HCT116 (cell line): ENCODE data around the gene SAYSD1. TPM values are rescaled to one million over a fixed set of nuclear protein-coding genes. Genes with fewer than 3 reads are reported as not detected.

ENCODE experiments used
- ATAC-seq: fragments of 200-7000 bp; cut with Tn5 transposase; 2 replicates; pipeline ENCODE4 v1.9.1; 2020; ENCODE audit warnings: mild to moderate bottlenecking, moderate library complexity
- BruUV-seq: library from RNA; stranded (reverse); fragments of 400-500 nt; replicated peaks from 2 replicates; lab custom pipeline; 2021; lab: Mats Ljungman, UMichigan
- CTCF ChIA-PET: fragments of 300-600 bp; sonication (Branson Sonifier 250); formaldehyde crosslinking; loops from one replicate; lab custom pipeline; 2021; ENCODE audit warnings: antibody characterized with exemption; lab: Charles Lee
- POLR2A ChIA-PET: fragments of 300-600, 350-600 bp; sonication (Branson Sonifier 250); formaldehyde crosslinking; loops from one replicate; lab custom pipeline; 2021; ENCODE audit warnings: antibody characterized with exemption; lab: Charles Lee
- RAD21 ChIA-PET, 2 experiments: fragments of 300-600 bp; sonication (Branson Sonifier 250); formaldehyde crosslinking; loops; one replicate each; lab custom pipeline; 2023; ENCODE audit warnings: low total read pairs in 2 of 2; ENCODE audit not compliant: uncharacterized antibody in 2 of 2, unreplicated experiment in 2 of 2, low non-redundant PET in 1 of 2; lab: Charles Lee
- DNase-seq: peaks from one replicate; pipeline ENCODE4 v3.0.0-alpha.2; 2010; ENCODE audit warnings: low read depth, low spot score
- H2AFZ ChIP-seq: fragments of 200-600 bp; shearing (Covaris generic), sonication (generic); 2 replicates; pipeline ENCODE4 v1.6.1; 2017; ENCODE audit warnings: low read depth, mixed run types, mixed read lengths, antibody characterized with exemption, low read length; ENCODE audit not compliant: poor library complexity, severe bottlenecking
- H3K27ac ChIP-seq: 2 replicates; pipeline ENCODE4 v1.5.1; 2012; ENCODE audit warnings: low read depth, low read length
- H3K27me3 ChIP-seq: fragments of 200-600 bp; sonication (generic); 2 replicates; pipeline ENCODE4 v1.6.1; 2016; ENCODE audit warnings: mixed run types, low read length, mixed read lengths; ENCODE audit not compliant: insufficient read depth
- H3K36me3 ChIP-seq, 2 experiments: fragments of 200-500 bp in 1 of 2; fragments of 200-600 bp in 1 of 2; sonication (Bioruptor generic) in 1 of 2; sonication (generic) in 1 of 2; 2 replicates each; pipeline versions ENCODE4 v1.5.1 to v1.6.1; 2014 to 2016; ENCODE audit warnings: low read length in 2 of 2, inconsistent platforms in 1 of 2, mixed read lengths in 1 of 2, mixed run types in 1 of 2; ENCODE audit not compliant: insufficient read depth in 2 of 2, control insufficient read depth in 1 of 2
- H3K4me1 ChIP-seq, 2 experiments: fragments of 200-600 bp in 1 of 2; sonication (generic) in 1 of 2; 2 replicates each; pipeline versions ENCODE4 v1.5.1 to v1.6.1; 2012 to 2017; ENCODE audit warnings: low read length in 2 of 2, inconsistent platforms in 1 of 2, mild to moderate bottlenecking in 1 of 2, mixed read lengths in 1 of 2, mixed run types in 1 of 2, moderate library complexity in 1 of 2; ENCODE audit not compliant: insufficient read depth in 2 of 2, control insufficient read depth in 1 of 2
- H3K4me2 ChIP-seq: fragments of 200-600 bp; sonication (generic); 2 replicates; pipeline ENCODE4 v1.6.1; 2017; ENCODE audit warnings: mixed run types, low read length, mixed read lengths
- H3K4me3 ChIP-seq, 2 experiments: fragments of 200-600 bp in 1 of 2; sonication (generic) in 1 of 2; replicated peaks in 1 of 2; 2 replicates each; pipeline ENCODE4 v1.5.1; 2011 to 2016; ENCODE audit warnings: low read length in 2 of 2, control low read depth in 1 of 2, low read depth in 1 of 2, mild to moderate bottlenecking in 1 of 2, mixed read lengths in 1 of 2, mixed run types in 1 of 2
- H3K79me2 ChIP-seq: fragments of 200-600 bp; sonication (generic); 2 replicates; pipeline ENCODE4 v1.6.1; 2017; ENCODE audit warnings: mild to moderate bottlenecking, mixed run types, low read length, moderate library complexity, mixed read lengths; ENCODE audit not compliant: insufficient read depth
- H3K9ac ChIP-seq: fragments of 200-600 bp; sonication (generic); 2 replicates; pipeline ENCODE4 v1.6.1; 2016; ENCODE audit warnings: low read length, mixed read lengths
- H3K9me2 ChIP-seq: fragments of 200-600 bp; sonication (generic), shearing (Covaris generic); 2 replicates; pipeline ENCODE4 v1.6.1; 2017; ENCODE audit warnings: mixed run types, mild to moderate bottlenecking, moderate library complexity; ENCODE audit not compliant: insufficient read depth
- H3K9me3 ChIP-seq, 2 experiments: fragments of 200-500 bp in 1 of 2; fragments of 200-600 bp in 1 of 2; sonication (Bioruptor generic) in 1 of 2; sonication (generic) in 1 of 2; 2 replicates each; pipeline ENCODE4 v1.6.1; 2014 to 2017; ENCODE audit warnings: low read length in 2 of 2, mixed read lengths in 2 of 2, inconsistent platforms in 1 of 2, low read depth in 1 of 2, mild to moderate bottlenecking in 1 of 2, mixed run types in 1 of 2, moderate library complexity in 1 of 2; ENCODE audit not compliant: control insufficient read depth in 1 of 2, insufficient read depth in 1 of 2
- H4K20me1 ChIP-seq: fragments of 200-600 bp; sonication (generic), shearing (Covaris generic); 2 replicates; pipeline ENCODE4 v1.6.1; 2017; ENCODE audit warnings: mixed run types, mild to moderate bottlenecking, moderate library complexity; ENCODE audit not compliant: insufficient read depth
- CBX3 ChIP-seq: IDR thresholded peaks from 2 replicates; pipeline ENCODE4 v1.6.1; 2012; ENCODE audit warnings: low read depth
- CTCF ChIP-seq, 3 experiments: fragments of 200-600 bp in 1 of 3; sonication (generic) in 1 of 3; IDR thresholded peaks in 2 of 3; conservative IDR thresholded peaks in 1 of 3; 2 replicates each; pipeline ENCODE4 v1.5.1; 2012 to 2017; ENCODE audit warnings: low read depth in 2 of 3, low read length in 2 of 3, antibody characterized with exemption in 1 of 3, borderline replicate concordance in 1 of 3, control low read depth in 1 of 3, mild to moderate bottlenecking in 1 of 3, mixed read lengths in 1 of 3, mixed run types in 1 of 3, moderate library complexity in 1 of 3; ENCODE audit not compliant: insufficient read depth in 1 of 3
- EZH2 ChIP-seq: fragments of 200-600 bp; sonication (generic); IDR thresholded peaks from 2 replicates; pipeline ENCODE4 v1.6.1; 2017; ENCODE audit warnings: antibody characterized with exemption, mixed run types
- JUND ChIP-seq: IDR thresholded peaks from 2 replicates; pipeline ENCODE4 v1.6.1; 2012
- RAD21 ChIP-seq: IDR thresholded peaks from 2 replicates; pipeline ENCODE4 v1.6.1; 2012; ENCODE audit warnings: low read depth, mild to moderate bottlenecking
- SIN3A ChIP-seq: IDR thresholded peaks from 2 replicates; pipeline ENCODE4 v1.6.1; 2012; ENCODE audit warnings: low read depth
- SP1 ChIP-seq: IDR thresholded peaks from 2 replicates; pipeline ENCODE4 v1.6.1; 2012; ENCODE audit warnings: low read depth
- ZBTB33 ChIP-seq: IDR thresholded peaks from 2 replicates; pipeline ENCODE4 v1.6.1; 2011; ENCODE audit warnings: mild to moderate bottlenecking, low read length, moderate library complexity; ENCODE audit not compliant: insufficient replicate concordance; ENCODE audit errors: extremely low read depth
- intact Hi-C: fragments of 100-400 bp; cut with micrococcal nuclease; formaldehyde crosslinking; loops from 2 replicates; pipeline ENCODE4 v1.10.0; 2022
- total RNA-seq: library from RNA; stranded (reverse); gene quantifications from one replicate; pipeline ENCODE4 v1.2.1, GENCODE V29; 2021; ENCODE audit not compliant: unreplicated experiment

SAYSD1 gene
- total RNA-seq, 1 experiment from 2014 or later, result 10.1 TPM

- TF ChIP-seq CTCF (IDR thresholded peaks at IDR 0.05 in 2 of 3, conservative IDR thresholded peaks at IDR 0.05 in 1 of 3; ENCODE audit: borderline replicate concordance in 1 of 3, insufficient read depth in 1 of 3, low read depth in 2 of 3, low read length in 2 of 3) (no peak), SP1 (no peak), JUND (no peak), CBX3 (no peak), RAD21 (no peak)
These were observed 39.8 kb downstream of the SAYSD1 start (continued) for GRCh38 chr6:39075010-39075686.

GRCh38 chr6:39074486-39074885 is 40.5 kb downstream of the SAYSD1 start:
- no peaks in the 10 kb centered on the region; a peak in 1 of 4 replicates for H3K9me3 ChIP-seq
- RAD21 ChIA-PET, result no interaction called here
- peaks cover 8% of the 10 kb centered on the region; the same call in 1 of the 2 replicates for H3K27me3 ChIP-seq
- no peak for DNase-seq
- no peak overlapping the region for H2AFZ ChIP-seq
- intact Hi-C loops, result no loop called here
- POLR2A ChIA-PET, result no interaction called here
- H3K27ac ChIP-seq, result no peak overlapping the region
- no peaks in the 10 kb centered on the region for H3K79me2 ChIP-seq
- ATAC-seq, result no peak
- no peak overlapping the region for H3K4me2 ChIP-seq
- no peaks in the 10 kb centered on the region for H3K9me2 ChIP-seq
- BruUV-seq, result no TSS peak
- CTCF ChIA-PET, result no interaction called here
- no peak overlapping the region for H3K4me3 ChIP-seq
- no peak overlapping the region for H3K9ac ChIP-seq
- no peaks in the 10 kb centered on the region; the same call in 1 of the 2 replicates for H4K20me1 ChIP-seq
- H3K36me3 ChIP-seq, result no peaks in the 10 kb centered on the region
- TF ChIP-seq SP1 (no peak), SIN3A (no peak), EZH2 (no peak), ZBTB33 (no peak)
- TF ChIP-seq, all 23 proteins: peak for 0
- H3K4me1 ChIP-seq, result no peaks in the 10 kb centered on the region
